Measurements from ENCODE around the gene AFF3. TPM values are rescaled to one million over a fixed set of nuclear protein-coding genes. Genes with fewer than 3 reads are reported as not detected.

The AFF3 gene
- total RNA-seq, 5 donors from 2014 or later (not counting 1 experiment from before 2014, with no cell fraction given), result 9.9 to 23.5 (median 11.5) TPM

- peaks cover 11% of the 10 kb centered on the region for H3K36me3 Mint-ChIP-seq
- Histone ChIP-seq H3K4me3 (ENCODE audit: control insufficient read depth in 1 of 2, extremely low read depth in 1 of 2, low read length in 1 of 2) (no peak overlapping the region), H3K27ac (ENCODE audit: low read length) (no peak overlapping the region), H3K36me3 (ENCODE audit: control insufficient read depth in 2 of 2, extremely low read depth in 1 of 2, insufficient read depth in 1 of 2, low read length in 1 of 2) (no peaks in the 10 kb centered on the region), H3K27me3 (replicated peaks in 1 of 2; ENCODE audit: control insufficient read depth in 2 of 2, extremely low read depth in 1 of 2, insufficient read depth in 2 of 2, low read length in 1 of 2) (no peaks in the 10 kb centered on the region), H3K4me1 (ENCODE audit: control insufficient read depth in 1 of 2, extremely low read depth in 1 of 2, insufficient read depth in 2 of 2, low read length in 2 of 2) (peaks cover 7 to 18% of the 10 kb centered on the region in 2 experiments), H3K9me3 (no peaks in the 10 kb centered on the region)
- H3K4me1 Mint-ChIP-seq, result peaks cover 16 to 34% (median 26%) of the 10 kb centered on the region in 3 donors
- H3K27me3 Mint-ChIP-seq, result no peaks in the 10 kb centered on the region
- H3K27ac Mint-ChIP-seq, result no peak overlapping the region
- peaks cover 0 to 4% (median 0%) of the 10 kb centered on the region in 3 donors for H3K9me3 Mint-ChIP-seq
- WGBS (ENCODE audit: insufficient coverage), result 78% methylated on average over 3 of the region's 4 CpGs
- ATAC-seq (replicated peaks in 1 of 4) (no peak), DNase-seq (no peak)
- ChIA-PET POLR2A (no interaction called here), CTCF (no interaction called here)
- no peak overlapping the region for H3K4me3 Mint-ChIP-seq
Observed at GRCh38 chr2:100059638-100060037, 82.8 kb downstream of the AFF3 start.

GRCh38 chr2:100057901-100058261, 84.5 kb downstream of the AFF3 start:
- no peaks in the 10 kb centered on the region for H3K27me3 Mint-ChIP-seq
- H3K36me3 Mint-ChIP-seq, result peaks cover 16% of the 10 kb centered on the region
- H3K9me3 Mint-ChIP-seq, result no peaks in the 10 kb centered on the region
- Histone ChIP-seq H3K36me3 (ENCODE audit: control insufficient read depth in 2 of 2, extremely low read depth in 1 of 2, insufficient read depth in 1 of 2, low read length in 1 of 2) (no peaks in the 10 kb centered on the region), H3K27ac (ENCODE audit: low read length) (no peak overlapping the region), H3K9me3 (no peaks in the 10 kb centered on the region), H3K4me3 (ENCODE audit: control insufficient read depth in 1 of 2, extremely low read depth in 1 of 2, low read length in 1 of 2) (no peak overlapping the region), H3K27me3 (replicated peaks in 1 of 2; ENCODE audit: control insufficient read depth in 2 of 2, extremely low read depth in 1 of 2, insufficient read depth in 2 of 2, low read length in 1 of 2) (no peaks in the 10 kb centered on the region), H3K4me1 (ENCODE audit: control insufficient read depth in 1 of 2, extremely low read depth in 1 of 2, insufficient read depth in 2 of 2, low read length in 2 of 2) (peaks cover 7 to 18% of the 10 kb centered on the region in 2 experiments)
- no peak for ATAC-seq (replicated peaks in 1 of 4)
- CTCF ChIA-PET, result no interaction called here
- no peak overlapping the region for H3K4me3 Mint-ChIP-seq
- DNase-seq, result no peak
- no peak overlapping the region for H3K27ac Mint-ChIP-seq
- H3K4me1 Mint-ChIP-seq, result peaks cover 16 to 26% (median 21%) of the 10 kb centered on the region in 3 donors
- POLR2A ChIA-PET, result no interaction called here

GRCh38 chr2:100054426-100054825, 88.0 kb downstream of the AFF3 start:
- no peak overlapping the region for H3K4me3 ChIP-seq (ENCODE audit: control insufficient read depth in 1 of 2, extremely low read depth in 1 of 2, low read length in 1 of 2)
- H3K4me1 ChIP-seq (ENCODE audit: control insufficient read depth in 1 of 2, extremely low read depth in 1 of 2, insufficient read depth in 2 of 2, low read length in 2 of 2), result no peaks in the 10 kb centered on the region
- no peak overlapping the region for H3K4me3 Mint-ChIP-seq
- H3K36me3 Mint-ChIP-seq, result peaks cover 16% of the 10 kb centered on the region
- peaks cover 0 to 3% (median 2%) of the 10 kb centered on the region in 3 donors for H3K4me1 Mint-ChIP-seq
- H3K36me3 ChIP-seq (ENCODE audit: control insufficient read depth in 2 of 2, extremely low read depth in 1 of 2, insufficient read depth in 1 of 2, low read length in 1 of 2), result no peaks in the 10 kb centered on the region
- ATAC-seq (replicated peaks in 1 of 4), result no peak
- CTCF ChIA-PET, result no interaction called here
- no peaks in the 10 kb centered on the region for H3K27me3 Mint-ChIP-seq
- DNase-seq, result no peak
- no peak overlapping the region for H3K27ac ChIP-seq (ENCODE audit: low read length)
- H3K9me3 Mint-ChIP-seq, result no peaks in the 10 kb centered on the region
- H3K9me3 ChIP-seq, result no peaks in the 10 kb centered on the region
- no peaks in the 10 kb centered on the region for H3K27me3 ChIP-seq (replicated peaks in 1 of 2; ENCODE audit: control insufficient read depth in 2 of 2, extremely low read depth in 1 of 2, insufficient read depth in 2 of 2, low read length in 1 of 2)
- no peak overlapping the region for H3K27ac Mint-ChIP-seq
- POLR2A ChIA-PET, result no interaction called here
- 100% methylated on average over 2 of the region's 2 CpGs for WGBS (ENCODE audit: insufficient coverage)

- H3K36me3 Mint-ChIP-seq, result peaks cover 16% of the 10 kb centered on the region
- H3K4me1 ChIP-seq (ENCODE audit: control insufficient read depth in 1 of 2, extremely low read depth in 1 of 2, insufficient read depth in 2 of 2, low read length in 2 of 2), result no peaks in the 10 kb centered on the region
- ATAC-seq (replicated peaks in 1 of 4) (no peak), DNase-seq (no peak)
- H3K4me3 ChIP-seq (ENCODE audit: control insufficient read depth in 1 of 2, extremely low read depth in 1 of 2, low read length in 1 of 2), result no peak overlapping the region
- no peaks in the 10 kb centered on the region for H3K4me1 Mint-ChIP-seq
- no peak overlapping the region for H3K27ac Mint-ChIP-seq
- H3K27me3 Mint-ChIP-seq, result no peaks in the 10 kb centered on the region
- no peaks in the 10 kb centered on the region for H3K27me3 ChIP-seq (replicated peaks in 1 of 2; ENCODE audit: control insufficient read depth in 2 of 2, extremely low read depth in 1 of 2, insufficient read depth in 2 of 2, low read length in 1 of 2)
- ChIA-PET CTCF (no interaction called here), POLR2A (no interaction called here)
- no peaks in the 10 kb centered on the region for H3K36me3 ChIP-seq (ENCODE audit: control insufficient read depth in 2 of 2, extremely low read depth in 1 of 2, insufficient read depth in 1 of 2, low read length in 1 of 2)
- H3K9me3 Mint-ChIP-seq, result no peaks in the 10 kb centered on the region
- H3K27ac ChIP-seq (ENCODE audit: low read length), result no peak overlapping the region
- H3K9me3 ChIP-seq, result no peaks in the 10 kb centered on the region
- no CpG with 5 or more reads among the region's 5 CpGs for WGBS (ENCODE audit: insufficient coverage)
- H3K4me3 Mint-ChIP-seq, result no peak overlapping the region
Observed at GRCh38 chr2:100053087-100053885, 89.1 kb downstream of the AFF3 start.

GRCh38 chr2:100052650-100053049, 89.7 kb downstream of the AFF3 start:
- no peaks in the 10 kb centered on the region for H3K27me3 ChIP-seq (replicated peaks in 1 of 2; ENCODE audit: control insufficient read depth in 2 of 2, extremely low read depth in 1 of 2, insufficient read depth in 2 of 2, low read length in 1 of 2)

GRCh38 chr2:100051253-100051652, 91.1 kb downstream of the AFF3 start:
- H3K36me3 ChIP-seq (ENCODE audit: control insufficient read depth in 2 of 2, extremely low read depth in 1 of 2, insufficient read depth in 1 of 2, low read length in 1 of 2), result no peaks in the 10 kb centered on the region
- POLR2A ChIA-PET, result no interaction called here
- H3K27ac ChIP-seq (ENCODE audit: low read length), result no peak overlapping the region
- no peak overlapping the region for H3K4me3 Mint-ChIP-seq
- H3K4me1 ChIP-seq (ENCODE audit: control insufficient read depth in 1 of 2, extremely low read depth in 1 of 2, insufficient read depth in 2 of 2, low read length in 2 of 2), result no peaks in the 10 kb centered on the region
- DNase-seq (no peak), ATAC-seq (replicated peaks in 1 of 4) (no peak)
- no peaks in the 10 kb centered on the region for H3K4me1 Mint-ChIP-seq
- H3K9me3 Mint-ChIP-seq, result no peaks in the 10 kb centered on the region
- WGBS (ENCODE audit: insufficient coverage), result 100% methylated on average over 2 of the region's 5 CpGs
- H3K9me3 ChIP-seq, result no peaks in the 10 kb centered on the region
- H3K27me3 ChIP-seq (replicated peaks in 1 of 2; ENCODE audit: control insufficient read depth in 2 of 2, extremely low read depth in 1 of 2, insufficient read depth in 2 of 2, low read length in 1 of 2), result no peaks in the 10 kb centered on the region
- H3K4me3 ChIP-seq (ENCODE audit: control insufficient read depth in 1 of 2, extremely low read depth in 1 of 2, low read length in 1 of 2), result no peak overlapping the region
- peaks cover 8% of the 10 kb centered on the region for H3K36me3 Mint-ChIP-seq
- CTCF ChIA-PET, result no interaction called here
- H3K27me3 Mint-ChIP-seq, result no peaks in the 10 kb centered on the region
- no peak overlapping the region for H3K27ac Mint-ChIP-seq

More at GRCh38 chr2:100052650-100053049, 89.7 kb downstream of the AFF3 start:
- H3K4me3 Mint-ChIP-seq, result no peak overlapping the region
- CTCF ChIA-PET, result no interaction called here
- no peaks in the 10 kb centered on the region for H3K36me3 ChIP-seq (ENCODE audit: control insufficient read depth in 2 of 2, extremely low read depth in 1 of 2, insufficient read depth in 1 of 2, low read length in 1 of 2)
- DNase-seq (no peak), ATAC-seq (replicated peaks in 1 of 4) (no peak)
- WGBS (ENCODE audit: insufficient coverage), result 100% methylated on average over 1 of the region's 4 CpGs
- H3K27ac ChIP-seq (ENCODE audit: low read length), result no peak overlapping the region
- POLR2A ChIA-PET, result no interaction called here
- H3K36me3 Mint-ChIP-seq, result peaks cover 13% of the 10 kb centered on the region
- H3K4me1 Mint-ChIP-seq, result no peaks in the 10 kb centered on the region
- H3K9me3 ChIP-seq, result no peaks in the 10 kb centered on the region
- H3K27ac Mint-ChIP-seq, result no peak overlapping the region
- H3K4me3 ChIP-seq (ENCODE audit: control insufficient read depth in 1 of 2, extremely low read depth in 1 of 2, low read length in 1 of 2), result no peak overlapping the region
- H3K9me3 Mint-ChIP-seq, result no peaks in the 10 kb centered on the region
- H3K4me1 ChIP-seq (ENCODE audit: control insufficient read depth in 1 of 2, extremely low read depth in 1 of 2, insufficient read depth in 2 of 2, low read length in 2 of 2), result no peaks in the 10 kb centered on the region
- no peaks in the 10 kb centered on the region for H3K27me3 Mint-ChIP-seq

- H3K4me3 ChIP-seq (ENCODE audit: control insufficient read depth in 1 of 2, extremely low read depth in 1 of 2, low read length in 1 of 2), result no peak overlapping the region
- H3K4me3 Mint-ChIP-seq, result no peak overlapping the region
- ATAC-seq (replicated peaks in 1 of 4) (no peak), DNase-seq (no peak)
- no peak overlapping the region for H3K27ac ChIP-seq (ENCODE audit: low read length)
- no peaks in the 10 kb centered on the region for H3K27me3 ChIP-seq (replicated peaks in 1 of 2; ENCODE audit: control insufficient read depth in 2 of 2, extremely low read depth in 1 of 2, insufficient read depth in 2 of 2, low read length in 1 of 2)
- H3K27ac Mint-ChIP-seq, result no peak overlapping the region
- H3K9me3 ChIP-seq, result no peaks in the 10 kb centered on the region
- H3K4me1 Mint-ChIP-seq, result no peaks in the 10 kb centered on the region
- ChIA-PET POLR2A (no interaction called here), CTCF (no interaction called here)
- H3K9me3 Mint-ChIP-seq, result no peaks in the 10 kb centered on the region
- H3K27me3 Mint-ChIP-seq, result no peaks in the 10 kb centered on the region
- WGBS (ENCODE audit: insufficient coverage), result 90% methylated on average over 2 of the region's 6 CpGs
- H3K36me3 Mint-ChIP-seq, result peaks cover 8% of the 10 kb centered on the region
- no peaks in the 10 kb centered on the region for H3K4me1 ChIP-seq (ENCODE audit: control insufficient read depth in 1 of 2, extremely low read depth in 1 of 2, insufficient read depth in 2 of 2, low read length in 2 of 2)
- no peaks in the 10 kb centered on the region for H3K36me3 ChIP-seq (ENCODE audit: control insufficient read depth in 2 of 2, extremely low read depth in 1 of 2, insufficient read depth in 1 of 2, low read length in 1 of 2)
Observed at GRCh38 chr2:100050685-100051084, 91.7 kb downstream of the AFF3 start.

All from T-cell (primary cell).